Measurements from ENCODE around the gene CNGA2.
A peak's percentile ranks its signal among the peaks of the same experiment; 100 is the strongest.

CNGA2 gene

GRCh38 chrX:151708821-151709220 lies 25.7 kb upstream of the CNGA2 start:
- in situ Hi-C loops (cut with HindIII; ENCODE audit: low pct_ligation_motif_present, low pct_unique_long_range_greater_than_20kb, low sequenced_read_pairs), result no loop called here
- DNase-seq, result no peak

GRCh38 chrX:151710457-151710856 lies 24.1 kb upstream of the CNGA2 start:
- in situ Hi-C loops (cut with HindIII; ENCODE audit: low pct_ligation_motif_present, low pct_unique_long_range_greater_than_20kb, low sequenced_read_pairs), result no loop called here
- DNase-seq, result no peak

DNA sequence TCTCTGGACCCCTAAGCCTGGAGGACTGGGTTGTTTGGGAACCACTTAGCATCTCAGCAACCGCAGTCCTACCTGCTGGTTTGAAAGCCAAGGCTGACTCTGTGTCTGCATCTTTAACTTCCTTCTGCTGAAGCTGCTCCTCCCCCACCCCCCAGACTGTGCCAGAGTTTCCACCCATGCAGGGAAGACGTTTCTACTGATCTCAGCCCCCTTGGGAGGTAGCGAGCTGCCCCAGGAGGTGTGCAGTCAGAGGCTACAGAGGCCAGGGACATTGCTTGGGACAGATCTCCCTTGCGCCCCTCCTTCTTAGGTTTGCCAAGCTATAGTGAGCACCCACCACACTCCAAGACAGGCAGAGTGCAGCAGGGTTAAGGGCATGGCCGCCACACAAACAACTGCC lies 23.4 kb upstream of the CNGA2 start:
- in situ Hi-C loops (cut with HindIII; ENCODE audit: low pct_ligation_motif_present, low pct_unique_long_range_greater_than_20kb, low sequenced_read_pairs), result no loop called here
- DNase-seq, result no peak

DNA sequence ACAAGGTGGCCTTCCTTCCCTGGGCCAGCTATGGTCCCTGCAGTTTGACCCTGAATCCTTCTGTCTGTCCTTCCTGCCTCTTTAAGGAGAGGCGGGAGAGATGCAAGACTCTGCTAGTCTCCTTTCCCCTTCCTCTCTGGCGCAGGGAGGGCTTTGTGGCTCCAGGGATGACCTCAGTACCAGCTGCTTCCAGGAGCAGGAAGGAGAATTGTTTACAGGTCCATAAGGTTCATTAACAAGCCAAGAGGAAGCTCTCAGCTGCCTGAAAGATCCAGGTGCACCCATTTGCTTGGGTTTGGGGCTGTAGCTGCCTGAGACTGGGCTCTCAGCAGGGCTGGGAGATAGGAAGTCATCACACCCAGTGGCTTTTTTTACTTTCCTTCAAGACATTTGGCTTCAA lies 22.8 kb upstream of the CNGA2 start:
- DNase-seq, result no peak

GRCh38 chrX:151712253-151712652 lies 22.3 kb upstream of the CNGA2 start:
- no peak for DNase-seq
- in situ Hi-C loops (cut with HindIII; ENCODE audit: low pct_ligation_motif_present, low pct_unique_long_range_greater_than_20kb, low sequenced_read_pairs), result no loop called here

More for the DNA sequence above, 22.8 kb upstream of the CNGA2 start:
- in situ Hi-C loops (cut with HindIII; ENCODE audit: low pct_ligation_motif_present, low pct_unique_long_range_greater_than_20kb, low sequenced_read_pairs), result no loop called here

GRCh38 chrX:151713849-151714248 lies 20.7 kb upstream of the CNGA2 start:
- DNase-seq, result peak; percentile 20
- in situ Hi-C loops (cut with HindIII; ENCODE audit: low pct_ligation_motif_present, low pct_unique_long_range_greater_than_20kb, low sequenced_read_pairs), result no loop called here

- DNase-seq, result no peak
- in situ Hi-C loops (cut with HindIII; ENCODE audit: low pct_ligation_motif_present, low pct_unique_long_range_greater_than_20kb, low sequenced_read_pairs), result no loop called here
Measured at GRCh38 chrX:151714362-151714761, 20.2 kb upstream of the CNGA2 start.

DNA sequence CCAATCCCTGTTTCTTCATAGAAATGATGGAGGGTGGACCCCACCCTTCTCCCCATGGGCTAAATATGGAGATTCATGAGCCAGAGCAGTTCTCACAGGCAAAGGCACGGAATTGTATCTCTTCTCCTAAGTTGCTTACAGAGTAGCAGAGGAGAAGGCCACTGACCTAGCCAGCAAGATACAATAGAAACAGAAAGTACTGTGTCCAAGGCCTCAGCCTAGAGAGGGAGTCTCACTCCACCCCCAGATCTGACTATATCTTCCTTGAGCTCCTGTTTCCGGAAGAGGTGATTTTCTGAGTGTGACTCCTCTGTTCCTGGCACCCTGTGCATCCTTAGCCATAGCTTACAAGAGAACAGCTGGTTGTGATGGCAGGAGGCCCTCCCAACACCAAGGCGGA lies 18.8 kb upstream of the CNGA2 start, which contains the start of gene FATE1:
Gene FATE1 (plus strand): TSS at position 284 of the 400 bp plus-strand sequence. CDS start 85 bp downstream, at position 369.
- DNase-seq, result no peak
- in situ Hi-C loops (cut with HindIII; ENCODE audit: low pct_ligation_motif_present, low pct_unique_long_range_greater_than_20kb, low sequenced_read_pairs), result no loop called here

DNA sequence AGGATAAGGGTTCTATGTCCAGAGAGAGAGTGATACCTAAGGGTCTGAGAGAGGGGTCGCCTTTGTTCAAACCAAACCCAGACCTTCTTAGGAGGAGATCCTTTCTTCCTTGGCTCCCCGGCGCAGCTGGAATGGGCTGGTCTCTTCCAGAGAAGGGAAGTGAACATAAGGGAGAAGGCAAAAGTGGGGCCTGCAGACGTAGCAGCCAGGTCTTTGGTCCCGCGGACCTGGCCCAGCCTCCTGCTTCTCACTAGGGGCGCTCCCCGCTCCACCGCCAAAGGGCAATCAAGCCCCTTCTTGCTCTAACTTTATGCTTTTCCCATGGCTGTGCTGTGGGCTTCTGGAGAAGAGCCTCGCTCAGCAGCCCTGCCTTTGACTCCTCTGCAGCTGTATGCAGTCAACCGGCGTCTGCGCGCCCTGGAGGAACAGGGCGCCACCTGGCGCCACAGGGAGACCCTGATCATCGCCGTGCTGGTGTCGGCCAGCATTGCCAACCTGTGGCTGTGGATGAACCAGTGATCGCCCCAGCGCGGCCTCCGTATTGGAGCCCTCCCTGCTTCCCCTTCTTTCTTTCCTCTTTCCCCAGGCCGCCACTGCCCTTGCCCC lies 12.2 kb upstream of the CNGA2 start:
- no peak for DNase-seq
- in situ Hi-C loops (cut with HindIII; ENCODE audit: low pct_ligation_motif_present, low pct_unique_long_range_greater_than_20kb, low sequenced_read_pairs), result no loop called here

DNA sequence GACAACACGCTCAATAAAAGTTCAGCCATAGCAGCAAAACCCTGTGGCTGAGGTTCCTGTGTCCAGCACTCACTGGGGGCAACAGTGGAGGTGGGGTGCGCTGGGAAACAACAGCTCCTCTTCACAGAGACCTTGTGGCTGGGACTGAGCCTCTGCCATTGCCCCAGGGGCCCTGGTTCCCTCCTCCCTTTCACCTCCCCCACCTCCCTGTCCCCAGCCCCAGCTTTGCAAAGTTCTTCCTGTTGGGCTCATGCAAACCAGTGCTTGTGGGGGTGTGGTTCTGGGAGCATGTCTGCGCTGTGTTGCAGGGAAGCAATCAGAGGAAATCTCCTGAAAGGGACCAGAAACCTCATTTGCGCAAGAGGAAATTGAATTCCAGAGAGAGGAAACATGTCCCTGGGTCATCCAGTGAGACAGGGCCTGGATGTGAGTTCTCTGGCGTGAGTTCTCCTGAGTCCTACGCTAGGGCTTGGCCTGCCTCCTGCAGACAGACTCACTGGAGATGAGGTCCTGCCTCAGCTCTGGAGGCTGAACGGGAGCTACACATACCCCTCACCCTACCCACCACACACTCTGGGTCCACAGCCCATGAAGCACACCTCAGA lies 11.3 kb upstream of the CNGA2 start:
- in situ Hi-C loops (cut with HindIII; ENCODE audit: low pct_ligation_motif_present, low pct_unique_long_range_greater_than_20kb, low sequenced_read_pairs), result no loop called here
- DNase-seq, result no peak

DNA sequence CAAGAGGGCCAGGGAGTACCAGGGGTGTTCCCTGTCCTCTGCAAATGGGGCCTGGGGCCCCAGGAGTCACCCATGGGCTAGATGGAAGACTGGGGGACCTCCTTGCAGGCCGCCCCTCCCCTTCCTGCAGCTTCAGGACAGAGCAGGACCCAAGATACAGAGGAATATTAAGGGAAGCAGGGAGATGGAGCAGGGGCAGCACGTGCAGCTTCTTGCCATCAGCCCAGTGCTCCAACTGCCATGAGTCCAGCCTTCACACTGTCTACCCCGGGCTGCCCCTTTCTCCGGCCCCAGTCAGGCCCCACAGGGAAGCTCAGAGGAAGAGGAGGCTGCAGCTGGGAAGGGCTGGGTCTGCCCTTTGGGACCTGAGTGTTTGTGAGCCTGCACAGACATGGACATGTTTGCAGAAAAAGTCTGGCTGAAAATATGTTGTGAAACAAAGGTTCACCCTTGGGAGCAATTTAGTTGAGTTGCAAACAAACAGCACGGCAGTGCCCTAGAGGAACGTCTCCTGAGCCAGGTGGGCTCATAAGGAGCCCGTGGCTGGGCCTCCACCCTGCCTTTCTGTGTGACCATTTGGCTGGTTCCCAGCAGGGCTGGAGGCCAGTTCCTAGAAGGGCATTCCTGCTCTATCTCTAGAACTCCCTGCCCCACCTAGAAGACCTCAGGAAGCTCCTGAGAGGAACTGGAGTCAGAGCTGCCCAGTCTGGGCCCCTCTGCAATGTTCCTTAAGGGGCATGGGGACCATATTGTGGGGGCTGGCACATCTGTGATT lies 9.8 kb upstream of the CNGA2 start:
- in situ Hi-C loops (cut with HindIII; ENCODE audit: low pct_ligation_motif_present, low pct_unique_long_range_greater_than_20kb, low sequenced_read_pairs), result no loop called here
- DNase-seq, result no peak

- in situ Hi-C loops (cut with HindIII; ENCODE audit: low pct_ligation_motif_present, low pct_unique_long_range_greater_than_20kb, low sequenced_read_pairs), result no loop called here
- no peak for DNase-seq
Measured at GRCh38 chrX:151725338-151725614, 9.3 kb upstream of the CNGA2 start.

GRCh38 chrX:151726751-151727150 lies 7.8 kb upstream of the CNGA2 start:
- in situ Hi-C loops (cut with HindIII; ENCODE audit: low pct_ligation_motif_present, low pct_unique_long_range_greater_than_20kb, low sequenced_read_pairs), result no loop called here
- no peak for DNase-seq

- no peak for DNase-seq
- in situ Hi-C loops (cut with HindIII; ENCODE audit: low pct_ligation_motif_present, low pct_unique_long_range_greater_than_20kb, low sequenced_read_pairs), result no loop called here
Measured at GRCh38 chrX:151727346-151727745, 7.2 kb upstream of the CNGA2 start.

- in situ Hi-C loops (cut with HindIII; ENCODE audit: low pct_ligation_motif_present, low pct_unique_long_range_greater_than_20kb, low sequenced_read_pairs), result no loop called here
Measured at GRCh38 chrX:151729056-151729725, 5.4 kb upstream of the CNGA2 start.

GRCh38 chrX:151735219-151735618 lies 673 bp downstream of the CNGA2 start:
- in situ Hi-C loops (cut with HindIII; ENCODE audit: low pct_ligation_motif_present, low pct_unique_long_range_greater_than_20kb, low sequenced_read_pairs), result no loop called here

More at GRCh38 chrX:151729056-151729725, 5.4 kb upstream of the CNGA2 start:
- DNase-seq, result no peak

DNA sequence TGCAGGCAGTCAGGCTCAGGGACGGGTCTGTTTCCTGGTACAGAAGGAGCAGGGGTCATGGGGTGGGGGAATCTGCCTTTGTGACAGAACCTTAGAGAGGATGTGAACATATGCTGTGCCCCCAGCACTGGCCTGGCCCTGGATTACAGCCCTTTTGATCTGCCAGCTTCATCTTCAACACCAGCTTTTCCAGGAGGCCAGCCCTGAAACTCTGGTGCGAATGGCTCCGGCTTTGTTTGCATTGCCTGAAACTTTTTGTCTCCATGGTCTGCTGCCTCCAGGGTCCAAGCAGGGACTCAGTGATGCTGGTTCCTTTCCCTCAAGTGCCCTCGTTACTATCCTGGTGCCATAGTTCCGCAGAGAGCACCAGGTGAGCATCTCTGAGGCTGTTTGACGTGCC lies 2.1 kb downstream of the CNGA2 start:
- in situ Hi-C loops (cut with HindIII; ENCODE audit: low pct_ligation_motif_present, low pct_unique_long_range_greater_than_20kb, low sequenced_read_pairs), result no loop called here
- DNase-seq, result no peak

More at GRCh38 chrX:151735219-151735618, 673 bp downstream of the CNGA2 start:
- no peak for DNase-seq

GRCh38 chrX:151737494-151737893 lies 2.9 kb downstream of the CNGA2 start:
- in situ Hi-C loops (cut with HindIII; ENCODE audit: low pct_ligation_motif_present, low pct_unique_long_range_greater_than_20kb, low sequenced_read_pairs), result no loop called here
- DNase-seq, result no peak

DNA sequence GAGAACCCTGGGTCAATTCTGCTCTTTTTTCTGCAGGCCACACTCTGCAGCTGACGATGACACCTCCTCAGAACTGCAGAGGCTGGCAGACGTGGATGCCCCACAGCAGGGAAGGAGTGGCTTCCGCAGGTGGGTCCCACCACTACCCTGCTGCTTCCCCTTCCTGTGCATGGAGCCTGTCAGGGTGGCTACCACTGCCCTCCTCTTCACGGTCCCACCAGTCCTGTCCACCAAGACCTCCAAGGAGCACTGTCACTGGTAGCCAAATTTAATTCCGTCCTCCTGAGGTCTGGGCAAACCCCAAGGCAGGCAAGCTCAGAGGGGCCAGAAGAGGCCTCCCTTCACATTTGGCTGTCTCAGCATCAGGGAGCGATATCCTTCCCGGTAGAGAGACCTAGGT lies 4.2 kb downstream of the CNGA2 start:
- in situ Hi-C loops (cut with HindIII; ENCODE audit: low pct_ligation_motif_present, low pct_unique_long_range_greater_than_20kb, low sequenced_read_pairs), result no loop called here
- no peak for DNase-seq
